SJCRH30 (cell line): ENCODE data around the gene MSTO1. TPM values are rescaled to one million over a fixed set of nuclear protein-coding genes. Genes with fewer than 3 reads are reported as not detected.
A peak's percentile ranks its signal among the peaks of the same experiment; 100 is the strongest.
"Not testable (repeated sequence)": the region's sequence is repeated elsewhere in the genome, so short reads cannot be mapped to it uniquely, and the experiment has no call there.

Experiments used
- DNase-seq, 2 experiments: peaks; one replicate each; pipeline ENCODE4 v3.0.0-alpha.2; 2015 to 2020
- H3K27ac ChIP-seq: fragments of 250-450 bp; sonication (Bioruptor Pico); 2 replicates; pipeline ENCODE4 v1.5.1; 2020; ENCODE audit warnings: mild to moderate bottlenecking, moderate library complexity
- H3K27me3 ChIP-seq: fragments of 250-450 bp; sonication (Bioruptor Pico); 2 replicates; pipeline ENCODE4 v1.5.1; 2020; ENCODE audit warnings: mild to moderate bottlenecking, moderate library complexity
- H3K36me3 ChIP-seq: fragments of 250-450 bp; sonication (Bioruptor Pico); 2 replicates; pipeline ENCODE4 v1.5.1; 2020; ENCODE audit warnings: mild to moderate bottlenecking, moderate library complexity
- H3K4me1 ChIP-seq: fragments of 250-450 bp; sonication (Bioruptor Pico); 2 replicates; pipeline ENCODE4 v1.5.1; 2020; ENCODE audit warnings: mild to moderate bottlenecking, moderate library complexity
- H3K4me3 ChIP-seq: fragments of 250-450 bp; sonication (Bioruptor Pico); 2 replicates; pipeline ENCODE4 v1.5.1; 2020; ENCODE audit warnings: mild to moderate bottlenecking, moderate library complexity
- H3K9me3 ChIP-seq: fragments of 250-450 bp; sonication (Bioruptor Pico); replicated peaks from 2 replicates; pipeline ENCODE4 v1.5.1; 2020; ENCODE audit warnings: mild to moderate bottlenecking, moderate library complexity
- total RNA-seq: library from RNA; depleted of rRNA; stranded (reverse); fragments of >200 nt; shearing (Covaris generic); gene quantifications from 2 replicates; pipeline ENCODE4 v1.2.3, GENCODE V29; 2014

Gene MSTO1
- total RNA-seq, 1 experiment from 2014 or later: 23.1 TPM

DNA sequence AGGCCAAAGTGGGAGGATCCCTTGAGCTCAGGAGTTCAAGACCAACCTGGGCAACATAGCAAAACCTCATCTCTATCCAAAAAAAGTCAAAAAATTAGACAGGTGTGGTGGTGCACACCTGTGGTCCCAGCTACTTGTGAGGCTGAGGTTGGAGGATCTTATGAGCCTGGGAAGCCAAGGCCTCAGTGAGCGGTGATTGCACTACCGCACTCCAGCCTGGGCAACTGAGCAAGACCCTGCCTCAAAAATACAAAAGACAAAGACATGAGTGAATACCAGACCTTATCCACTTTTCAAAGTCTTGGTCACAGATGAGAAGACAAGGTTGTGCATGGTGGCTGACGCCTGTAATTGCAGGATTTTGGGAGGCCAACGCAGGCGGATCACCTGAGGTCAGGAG lies 13.2 kb upstream of the MSTO1 start:
- no peaks in the 10 kb centered on the region for H3K36me3 ChIP-seq
- H3K27me3 ChIP-seq: no peaks in the 10 kb centered on the region
- no peak overlapping the region for H3K27ac ChIP-seq
- H3K9me3 ChIP-seq: no peaks in the 10 kb centered on the region
- peaks cover 4% of the 10 kb centered on the region; the same call in 1 of the 2 replicates for H3K4me1 ChIP-seq
- no peak overlapping the region for H3K4me3 ChIP-seq
- no peak for DNase-seq

DNA sequence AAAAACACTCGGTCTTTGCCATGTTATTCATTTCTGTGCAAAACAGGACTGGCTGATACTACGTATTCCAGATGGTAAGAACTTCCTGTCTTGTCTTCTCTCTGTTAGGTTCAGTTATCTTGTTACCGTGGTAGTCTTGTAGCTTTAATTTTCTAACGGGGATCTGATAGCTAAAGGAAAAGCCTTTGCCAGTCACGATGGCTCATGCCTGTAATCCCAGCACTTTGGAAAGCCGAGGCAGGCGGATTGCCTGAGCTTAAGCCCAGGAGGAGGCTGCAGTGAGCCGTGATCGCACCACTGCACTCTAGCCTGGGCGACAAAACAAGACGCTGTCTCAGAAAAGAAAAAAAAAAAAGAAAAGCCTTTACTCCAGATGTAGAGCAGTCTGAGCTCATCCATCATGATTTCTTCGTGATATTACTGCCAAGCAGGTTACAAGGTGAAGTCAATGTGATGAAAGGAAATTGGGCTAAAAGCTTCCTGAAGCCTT lies 11.1 kb upstream of the MSTO1 start:
- Histone ChIP-seq H3K27me3 (no peaks in the 10 kb centered on the region), H3K4me3 (peak overlapping the region; percentile 37)

DNA sequence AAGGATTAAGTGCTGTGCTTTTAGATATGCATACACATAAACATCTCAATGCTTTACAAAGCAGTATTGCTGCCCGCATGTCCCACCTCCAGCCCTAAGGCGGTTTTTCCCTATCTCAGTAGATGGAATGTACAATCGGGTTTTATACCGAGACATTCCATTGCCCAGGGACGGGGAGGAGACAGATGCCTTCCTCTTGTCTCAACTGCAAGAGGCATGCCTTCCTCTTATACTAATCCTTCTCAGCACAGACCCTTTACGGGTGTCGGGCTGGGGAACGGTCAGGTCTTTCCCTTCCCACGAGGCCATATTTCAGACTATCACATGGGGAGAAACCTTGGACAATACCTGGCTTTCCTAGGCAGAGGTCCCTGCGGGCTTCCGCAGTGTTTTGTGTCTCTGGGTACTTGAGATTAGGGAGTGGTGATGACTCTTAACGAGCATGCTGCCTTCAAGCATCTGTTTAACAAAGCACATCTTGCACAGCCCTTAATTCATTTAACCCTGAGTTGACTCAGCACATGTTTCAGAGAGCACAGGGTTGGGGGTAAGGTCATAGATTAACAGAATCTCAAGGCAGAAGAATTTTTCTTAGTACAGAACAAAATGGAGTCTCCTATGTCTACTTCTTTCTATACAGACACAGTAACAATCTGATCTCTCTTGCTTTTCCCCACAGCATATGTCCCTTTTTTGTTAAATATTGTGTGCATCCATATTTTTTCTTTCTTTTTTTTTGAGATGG lies 10.0 kb upstream of the MSTO1 start:
- H3K4me1 ChIP-seq, H3K9me3 ChIP-seq, H3K27me3 ChIP-seq, DNase-seq, H3K27ac ChIP-seq, H3K36me3 ChIP-seq: not testable (repeated sequence)
- peak overlapping the region; percentile 37 for H3K4me3 ChIP-seq

More for the DNA sequence above, 11.1 kb upstream of the MSTO1 start:
- no peaks in the 10 kb centered on the region for H3K36me3 ChIP-seq
- H3K4me1 ChIP-seq: peaks cover 4% of the 10 kb centered on the region; the same call in 1 of the 2 replicates
- peak; percentile 9 to 35 for DNase-seq
- no peaks in the 10 kb centered on the region for H3K9me3 ChIP-seq
- no peak overlapping the region for H3K27ac ChIP-seq

DNA sequence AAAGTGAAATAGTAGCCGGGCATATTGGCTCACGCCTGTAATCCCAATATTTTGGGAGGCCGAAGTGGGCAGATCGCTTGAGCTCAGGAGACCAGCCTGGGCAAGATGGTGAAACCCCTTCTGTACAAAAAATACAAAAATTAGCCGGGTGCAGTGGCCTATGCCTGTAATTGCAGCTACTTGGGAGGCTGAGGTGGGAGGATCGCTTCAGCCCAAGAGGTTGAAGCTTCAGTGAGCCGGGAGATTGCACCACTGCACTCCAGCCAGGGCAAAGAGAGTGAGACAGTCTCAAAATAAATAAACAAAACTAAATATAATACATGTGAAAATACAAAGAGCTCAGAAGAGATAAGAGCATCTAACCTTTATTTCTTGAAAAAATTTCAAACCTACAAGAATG lies 2.3 kb upstream of the MSTO1 start:
- Histone ChIP-seq H3K4me1 (no peaks in the 10 kb centered on the region), H3K4me3 (no peak overlapping the region), H3K27me3 (no peaks in the 10 kb centered on the region), H3K27ac (no peak overlapping the region), H3K9me3 (no peaks in the 10 kb centered on the region), H3K36me3 (peaks cover 3% of the 10 kb centered on the region; the same call in 1 of the 2 replicates)
- DNase-seq: no peak

DNA sequence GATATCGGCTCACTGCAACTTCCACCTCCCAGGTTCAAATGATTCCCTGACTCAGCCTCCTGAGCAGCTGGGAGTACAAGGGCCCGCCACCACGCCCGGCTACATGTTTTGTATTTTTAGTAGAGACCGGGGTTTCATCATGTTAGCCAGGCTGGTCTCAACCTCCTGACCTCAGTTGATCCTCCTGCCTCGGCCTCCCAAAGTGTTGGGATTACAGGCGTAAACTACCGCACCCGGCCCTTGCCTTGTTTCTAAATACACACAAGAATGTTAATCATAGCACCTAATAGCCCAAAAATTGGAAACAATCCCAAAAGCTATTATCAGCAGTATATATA lies 1.2 kb upstream of the MSTO1 start:
- H3K4me1 ChIP-seq: no peaks in the 10 kb centered on the region
- no peak overlapping the region for H3K4me3 ChIP-seq
- no peak overlapping the region for H3K27ac ChIP-seq
- DNase-seq: no peak
- H3K9me3 ChIP-seq: no peaks in the 10 kb centered on the region
- H3K27me3 ChIP-seq: no peaks in the 10 kb centered on the region
- H3K36me3 ChIP-seq: peaks cover 3% of the 10 kb centered on the region; the same call in 1 of the 2 replicates

DNA sequence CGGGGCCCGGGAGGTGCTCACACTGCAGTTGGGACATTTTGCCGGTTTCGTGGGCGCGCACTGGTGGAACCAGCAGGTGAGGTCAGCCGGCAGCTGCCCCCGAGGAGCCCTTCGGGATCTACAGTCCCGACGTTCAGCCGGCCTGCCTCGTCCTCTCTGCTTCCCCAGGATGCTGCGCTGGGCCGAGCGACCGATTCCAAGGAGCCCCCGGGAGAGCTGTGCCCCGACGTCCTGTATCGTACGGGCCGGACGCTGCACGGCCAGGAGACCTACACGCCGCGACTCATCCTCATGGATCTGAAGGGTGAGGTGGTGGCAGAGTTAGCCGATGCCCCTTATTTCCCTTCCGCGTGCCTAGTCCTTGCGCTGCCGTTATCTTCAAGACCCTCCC lies 234 bp downstream of the MSTO1 start:
- DNase-seq, H3K4me1 ChIP-seq, H3K36me3 ChIP-seq, H3K9me3 ChIP-seq, H3K27me3 ChIP-seq: not testable (repeated sequence)
- H3K27ac ChIP-seq: peak overlapping the region; percentile 65; the same call in 1 of the 2 replicates
- peak overlapping the region; percentile 62 for H3K4me3 ChIP-seq

DNA sequence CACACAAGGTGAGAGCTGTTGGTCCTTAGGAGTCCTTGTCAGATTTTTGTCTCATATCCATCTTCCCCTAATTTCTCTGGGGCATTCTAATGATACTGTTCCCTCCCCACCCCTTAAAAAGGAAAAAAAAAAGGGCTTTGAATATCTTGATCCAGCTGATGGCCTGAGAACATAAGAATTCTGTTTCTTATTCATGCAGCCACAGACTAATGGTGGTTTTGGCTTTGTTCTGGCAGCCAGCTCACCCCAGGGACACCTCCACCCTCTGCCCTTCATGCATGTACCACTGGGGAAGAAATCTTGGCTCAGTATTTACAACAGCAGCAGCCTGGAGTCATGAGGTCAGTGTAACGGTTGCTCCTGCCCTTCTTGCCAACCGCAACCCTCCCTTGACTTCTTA lies 3.2 kb downstream of the MSTO1 start:
- not testable (repeated sequence) for H3K36me3 ChIP-seq, H3K4me3 ChIP-seq, H3K4me1 ChIP-seq, H3K27me3 ChIP-seq, H3K9me3 ChIP-seq, DNase-seq, H3K27ac ChIP-seq

DNA sequence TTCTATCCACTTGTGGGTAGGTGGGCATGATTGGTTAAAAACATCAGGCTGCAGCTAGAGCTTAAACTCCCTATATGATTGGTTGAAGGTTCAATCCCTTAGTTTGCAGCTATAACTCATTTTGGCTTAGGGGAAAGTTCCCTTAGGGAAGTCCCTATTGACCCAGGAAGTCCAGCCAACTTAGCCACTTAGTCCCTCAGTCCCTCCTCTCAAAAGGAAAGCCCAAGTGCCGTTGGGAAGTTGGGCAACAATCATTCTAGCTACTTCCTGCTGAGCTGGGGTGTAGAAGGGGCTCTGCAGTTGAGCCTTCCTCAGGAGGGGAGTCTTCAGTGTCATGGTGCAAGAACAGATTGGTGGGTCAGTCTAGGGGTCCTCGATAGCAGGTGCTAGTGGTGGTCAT lies 12.2 kb downstream of the MSTO1 start:
- H3K4me3 ChIP-seq: no peak overlapping the region
- H3K27me3 ChIP-seq: no peaks in the 10 kb centered on the region
- no peak for DNase-seq

DNA sequence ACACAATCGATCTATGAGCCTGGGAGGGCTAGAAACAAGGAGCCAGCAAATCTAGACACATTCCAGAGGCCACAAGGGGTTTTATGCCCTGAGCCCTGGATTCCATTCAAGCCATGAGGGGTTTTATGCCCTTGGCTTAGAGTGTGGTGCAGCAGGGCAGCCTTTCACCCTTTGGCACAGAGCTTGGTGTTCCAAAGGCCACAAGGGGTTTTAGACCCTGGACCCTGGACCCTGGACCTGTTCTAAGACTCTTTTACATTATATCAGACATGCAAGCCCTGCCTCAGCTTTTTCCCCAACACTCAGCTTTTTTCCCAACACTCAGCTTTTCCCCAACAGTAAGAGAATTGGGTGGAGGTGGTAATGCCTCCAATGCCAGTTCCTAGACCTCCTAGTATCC lies 13.3 kb downstream of the MSTO1 start:
- no peak for DNase-seq
- H3K9me3 ChIP-seq: peaks cover 3% of the 10 kb centered on the region; the same call in 1 of the 2 replicates

More for the DNA sequence above, 12.2 kb downstream of the MSTO1 start:
- no peak overlapping the region for H3K27ac ChIP-seq
- no peaks in the 10 kb centered on the region for H3K36me3 ChIP-seq
- peaks cover 3% of the 10 kb centered on the region; the same call in 1 of the 2 replicates for H3K9me3 ChIP-seq
- H3K4me1 ChIP-seq: no peaks in the 10 kb centered on the region

DNA sequence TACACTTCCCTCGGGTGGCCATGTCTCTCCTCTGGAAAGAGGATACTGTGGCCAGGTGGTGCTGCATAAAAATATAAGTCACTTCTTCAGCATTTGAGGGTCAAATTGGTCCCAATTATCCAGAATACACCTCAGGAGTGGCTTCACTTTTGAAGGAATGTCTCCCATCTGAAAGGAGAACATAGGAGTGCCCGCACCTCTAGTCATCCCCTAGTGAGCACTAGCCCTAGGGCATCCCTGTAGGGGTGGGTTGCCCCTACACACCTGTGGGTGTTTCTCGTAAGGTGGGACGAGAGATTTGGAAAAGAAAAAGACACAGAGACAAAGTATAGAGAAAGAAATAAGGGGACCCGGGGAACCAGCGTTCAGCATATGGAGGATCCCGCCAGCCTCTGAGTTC lies 16.4 kb downstream of the MSTO1 start:
- H3K36me3 ChIP-seq, H3K27me3 ChIP-seq, H3K4me3 ChIP-seq, H3K27ac ChIP-seq, DNase-seq, H3K4me1 ChIP-seq, H3K9me3 ChIP-seq: not testable (repeated sequence)

More for the DNA sequence above, 13.3 kb downstream of the MSTO1 start:
- Histone ChIP-seq H3K27ac (no peak overlapping the region), H3K4me1 (no peaks in the 10 kb centered on the region), H3K4me3 (no peak overlapping the region), H3K36me3 (no peaks in the 10 kb centered on the region), H3K27me3 (no peaks in the 10 kb centered on the region)

DNA sequence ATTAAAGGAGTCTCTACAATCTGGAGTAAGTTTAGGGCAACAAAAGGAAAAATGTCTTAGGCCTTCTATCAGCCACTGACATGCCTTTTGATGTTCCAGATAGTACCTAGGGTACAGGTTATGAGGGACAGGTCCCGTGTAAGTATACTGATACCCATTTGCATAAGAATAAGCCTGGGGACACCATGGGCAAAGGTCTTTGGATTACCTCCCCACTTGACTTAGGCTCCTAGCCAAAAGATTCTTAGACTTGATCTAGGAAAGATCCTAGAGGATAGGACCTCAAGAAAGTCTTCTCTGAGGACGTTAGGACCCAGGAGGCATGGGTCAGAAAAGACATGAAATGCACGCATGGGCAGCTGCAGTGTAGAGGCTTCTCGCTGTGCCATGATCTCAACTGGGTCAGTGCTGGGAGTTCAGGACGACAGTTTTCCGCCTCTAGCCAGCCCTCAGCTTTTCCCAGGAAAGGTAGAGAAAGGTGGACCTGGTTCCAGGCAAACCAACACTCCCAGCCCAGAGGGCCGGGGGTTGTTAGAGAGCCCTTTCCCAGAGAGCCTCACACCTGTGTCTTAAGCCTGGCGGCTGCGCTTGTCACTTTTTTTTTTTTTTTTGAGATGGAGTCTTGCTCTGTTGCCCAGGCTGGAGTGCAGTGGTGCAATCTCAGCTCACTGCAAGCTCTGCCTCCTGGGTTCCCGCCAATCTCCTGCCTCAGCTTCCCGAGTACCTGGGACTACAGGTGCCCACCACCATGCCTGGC lies 26.6 kb downstream of the MSTO1 start:
- Histone ChIP-seq H3K4me1 (no peaks in the 10 kb centered on the region), H3K27me3 (no peaks in the 10 kb centered on the region), H3K9me3 (no peaks in the 10 kb centered on the region; the same call in 1 of the 2 replicates), H3K4me3 (no peak overlapping the region), H3K36me3 (no peaks in the 10 kb centered on the region), H3K27ac (no peak overlapping the region)
- DNase-seq: no peak

DNA sequence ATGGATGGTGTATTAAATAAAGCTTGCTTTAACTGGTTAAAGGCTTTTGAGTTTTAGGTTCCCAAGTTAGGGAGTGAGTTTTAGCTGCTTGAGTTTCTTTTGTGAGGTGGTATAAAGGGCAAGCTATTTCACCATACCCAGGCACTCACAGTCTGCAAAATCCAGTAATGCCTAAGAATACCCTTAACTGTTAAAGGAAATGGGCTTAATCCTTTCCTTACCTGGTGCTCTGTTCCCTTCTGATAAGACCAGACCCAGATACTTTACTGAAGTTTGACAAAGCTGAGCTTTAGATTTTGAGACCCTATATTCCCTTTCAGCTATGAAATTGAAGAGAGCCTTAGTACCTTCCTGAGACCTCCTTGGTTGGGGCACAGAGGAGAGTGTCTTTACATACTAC lies 30.3 kb downstream of the MSTO1 start:
- no peaks in the 10 kb centered on the region for H3K4me1 ChIP-seq
- no peaks in the 10 kb centered on the region for H3K27me3 ChIP-seq
- no peak overlapping the region for H3K27ac ChIP-seq
- no peaks in the 10 kb centered on the region for H3K36me3 ChIP-seq
- no peak overlapping the region for H3K4me3 ChIP-seq
- H3K9me3 ChIP-seq: peaks cover 14% of the 10 kb centered on the region
- DNase-seq: no peak

DNA sequence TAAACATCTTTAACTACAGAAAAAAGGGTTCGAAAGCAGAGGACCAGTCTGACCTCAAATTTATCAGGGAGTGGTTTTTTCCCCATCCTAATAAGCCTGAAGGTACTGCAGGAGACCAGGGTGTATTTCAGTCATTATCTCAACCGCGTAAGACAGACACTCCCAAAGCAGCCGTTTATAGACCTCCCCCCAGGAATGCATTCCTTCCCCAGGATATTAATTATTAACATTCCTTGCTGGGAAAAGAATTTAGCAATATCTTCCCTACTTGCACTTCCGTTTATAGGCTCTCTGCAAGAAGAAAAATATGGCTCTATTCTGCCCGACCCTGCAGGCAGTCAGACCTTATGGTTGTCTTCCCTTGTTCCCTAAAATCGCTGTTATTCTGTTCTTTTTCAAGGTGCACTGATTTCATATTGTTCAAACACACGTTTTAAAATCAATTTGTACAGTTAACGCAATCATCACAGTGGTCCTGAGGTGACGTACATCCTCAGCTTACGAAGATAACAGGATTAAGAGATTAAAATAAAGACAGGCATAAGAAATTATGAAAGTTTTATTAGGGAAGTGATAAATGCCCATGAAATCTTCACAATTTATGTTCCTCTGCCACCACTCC lies 32.7 kb downstream of the MSTO1 start:
- H3K36me3 ChIP-seq, H3K4me3 ChIP-seq, H3K4me1 ChIP-seq, H3K27ac ChIP-seq, H3K27me3 ChIP-seq, DNase-seq: not testable (repeated sequence)
- peaks cover 14% of the 10 kb centered on the region for H3K9me3 ChIP-seq

DNA sequence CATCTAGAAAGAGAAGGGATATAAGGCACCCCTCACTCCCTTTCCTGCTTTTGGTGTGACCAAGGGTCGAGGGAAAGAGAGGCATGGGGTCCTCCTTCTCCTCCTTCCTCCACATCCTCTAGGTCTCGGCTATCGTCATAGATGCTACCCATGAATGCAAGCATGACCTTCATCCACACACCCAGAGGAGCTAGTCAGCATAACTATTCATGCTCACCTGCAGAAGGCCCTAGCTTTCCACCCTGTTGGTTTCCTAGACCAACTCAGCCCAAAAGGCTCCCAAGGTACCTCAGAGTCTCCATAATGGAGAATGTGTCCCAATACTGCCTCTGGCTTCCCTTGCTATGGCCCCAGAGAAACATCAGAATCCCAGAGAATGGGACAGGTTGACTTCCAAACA lies 33.2 kb downstream of the MSTO1 start:
- H3K27ac ChIP-seq: no peak overlapping the region
- H3K27me3 ChIP-seq: no peaks in the 10 kb centered on the region
- H3K36me3 ChIP-seq: no peaks in the 10 kb centered on the region
- no peaks in the 10 kb centered on the region for H3K4me1 ChIP-seq
- H3K9me3 ChIP-seq: peaks cover 14% of the 10 kb centered on the region
- no peak overlapping the region for H3K4me3 ChIP-seq
- no peak for DNase-seq

DNA sequence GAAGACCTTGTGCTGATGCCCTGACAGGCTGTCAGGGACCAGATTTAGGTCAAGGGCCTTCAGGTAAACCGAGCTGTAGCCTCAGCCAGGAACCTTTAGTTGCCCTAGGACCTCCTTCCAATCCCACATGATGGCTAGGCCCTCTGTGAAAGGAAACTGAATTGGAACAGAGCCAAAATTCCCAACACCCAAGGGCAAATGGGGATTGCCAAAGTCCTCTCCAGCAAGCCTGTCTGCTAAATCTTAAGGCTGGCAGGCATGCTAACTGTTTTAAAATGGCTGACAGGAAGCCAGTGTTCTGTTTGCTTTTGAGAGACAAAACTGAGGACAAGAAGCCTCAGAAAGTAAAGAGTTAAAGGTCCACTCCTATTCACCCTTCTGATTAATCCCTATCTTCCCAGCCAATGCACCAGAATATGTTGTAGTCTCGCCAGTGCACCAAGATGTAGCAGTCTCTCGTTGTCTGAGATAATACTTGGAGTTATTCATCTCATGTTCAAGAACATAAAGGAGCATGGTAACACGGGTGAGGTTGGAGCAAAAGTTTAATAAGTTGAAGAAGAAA lies 35.1 kb downstream of the MSTO1 start:
- peak in 1 of 2 experiments; percentile 44 for DNase-seq
- peaks cover 15% of the 10 kb centered on the region for H3K9me3 ChIP-seq
- no peak overlapping the region for H3K27ac ChIP-seq
- H3K27me3 ChIP-seq: no peaks in the 10 kb centered on the region
- H3K4me1 ChIP-seq: no peaks in the 10 kb centered on the region
- H3K36me3 ChIP-seq: no peaks in the 10 kb centered on the region
- no peak overlapping the region for H3K4me3 ChIP-seq
